ENCODE data around the gene ZNF385D. TPM values are rescaled to one million over a fixed set of nuclear protein-coding genes. Genes with fewer than 3 reads are reported as not detected.

The ZNF385D gene, protein sequence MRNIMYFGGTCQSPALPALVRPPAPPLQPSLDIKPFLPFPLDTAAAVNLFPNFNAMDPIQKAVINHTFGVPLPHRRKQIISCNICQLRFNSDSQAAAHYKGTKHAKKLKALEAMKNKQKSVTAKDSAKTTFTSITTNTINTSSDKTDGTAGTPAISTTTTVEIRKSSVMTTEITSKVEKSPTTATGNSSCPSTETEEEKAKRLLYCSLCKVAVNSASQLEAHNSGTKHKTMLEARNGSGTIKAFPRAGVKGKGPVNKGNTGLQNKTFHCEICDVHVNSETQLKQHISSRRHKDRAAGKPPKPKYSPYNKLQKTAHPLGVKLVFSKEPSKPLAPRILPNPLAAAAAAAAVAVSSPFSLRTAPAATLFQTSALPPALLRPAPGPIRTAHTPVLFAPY
- total RNA-seq, result under 0.01 and 0.43 TPM in 2 replicates

GRCh38 chr3:21750831-21751391 lies at the start of gene ZNF385D:
ZNF385D (minus strand) TSS chr3:21751210; CDS start chr3:21750916, 294 bp downstream.
- TF ChIP-seq CTCF (conservative IDR thresholded peaks at IDR 0.05; ENCODE audit: low read depth, low read length), result no peak
- DNase-seq (ENCODE audit: low read depth), result no peak
- peak within 1 kb of the TSS; percentile 72 for H3K4me3 ChIP-seq (ENCODE audit: low read depth, low read length)

- no peak overlapping the region for H3K4me3 ChIP-seq (ENCODE audit: low read depth, low read length)
- DNase-seq (ENCODE audit: low read depth), result no peak
- TF ChIP-seq CTCF (conservative IDR thresholded peaks at IDR 0.05; ENCODE audit: low read depth, low read length), result no peak
Observed at GRCh38 chr3:21798356-21799088, 47.5 kb upstream of the ZNF385D start.

GRCh38 chr3:21795921-21796320 lies 44.9 kb upstream of the ZNF385D start:
- no peak for TF ChIP-seq CTCF (conservative IDR thresholded peaks at IDR 0.05; ENCODE audit: low read depth, low read length)
- H3K4me3 ChIP-seq (ENCODE audit: low read depth, low read length), result no peak overlapping the region
- DNase-seq (ENCODE audit: low read depth), result no peak

DNA sequence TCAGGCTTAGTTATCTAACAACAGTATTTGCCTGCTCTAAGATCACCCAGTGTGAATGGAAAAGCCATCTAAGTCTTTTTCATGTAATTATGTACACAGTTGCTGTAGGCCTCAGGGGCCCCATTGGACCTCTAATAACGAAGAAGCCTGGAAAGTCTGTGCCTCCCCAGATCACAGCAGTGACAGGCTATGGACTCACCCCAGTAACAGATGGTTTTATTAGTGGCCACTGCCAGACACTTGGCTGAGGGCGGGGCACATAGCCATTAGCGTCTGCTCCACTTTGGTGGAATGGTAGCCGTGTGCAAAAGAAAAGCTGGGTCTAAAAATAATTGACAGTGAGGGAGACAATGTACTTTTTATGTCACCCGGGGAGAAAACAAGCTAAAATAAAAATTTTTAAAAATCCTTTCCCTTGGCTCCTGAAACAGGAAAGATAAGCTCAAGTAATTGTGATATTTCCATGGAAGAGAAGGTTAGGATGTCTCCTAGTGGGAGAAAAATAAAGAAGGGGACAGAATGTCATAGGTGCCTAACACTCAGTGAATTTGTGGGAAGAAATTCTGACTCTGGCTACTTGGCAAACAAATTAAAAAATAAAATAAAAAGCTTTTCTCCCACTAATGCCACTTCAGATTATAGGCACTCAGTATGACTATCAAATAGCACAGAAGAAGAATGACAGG lies 44.3 kb upstream of the ZNF385D start:
- H3K4me3 ChIP-seq (ENCODE audit: low read depth, low read length), result no peak overlapping the region
- TF ChIP-seq CTCF (conservative IDR thresholded peaks at IDR 0.05; ENCODE audit: low read depth, low read length), result no peak
- DNase-seq (ENCODE audit: low read depth), result no peak

GRCh38 chr3:21794291-21794690 lies 43.3 kb upstream of the ZNF385D start:
- TF ChIP-seq CTCF (conservative IDR thresholded peaks at IDR 0.05; ENCODE audit: low read depth, low read length), result no peak
- no peak overlapping the region for H3K4me3 ChIP-seq (ENCODE audit: low read depth, low read length)
- no peak for DNase-seq (ENCODE audit: low read depth)

DNA sequence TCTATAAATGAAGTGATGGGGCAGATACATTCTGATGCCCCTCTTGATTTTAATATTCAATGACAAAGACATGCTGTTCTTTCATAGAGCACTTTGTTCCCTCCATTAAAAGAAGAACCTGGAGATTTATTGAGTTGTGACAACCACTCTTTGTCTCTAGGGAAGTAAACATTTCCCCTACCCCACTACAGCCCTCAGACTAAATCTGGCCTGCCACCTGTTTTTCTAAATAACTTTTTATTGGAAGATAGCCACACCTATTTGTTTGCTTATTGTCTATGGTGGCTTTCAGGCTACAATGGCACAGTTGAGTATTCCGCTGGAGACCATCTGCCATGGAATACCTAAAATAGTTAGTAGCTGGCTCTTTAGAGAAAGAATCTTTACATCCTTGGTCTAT lies 41.2 kb upstream of the ZNF385D start:
- H3K4me3 ChIP-seq (ENCODE audit: low read depth, low read length), result no peak overlapping the region
- DNase-seq (ENCODE audit: low read depth), result no peak
- TF ChIP-seq CTCF (conservative IDR thresholded peaks at IDR 0.05; ENCODE audit: low read depth, low read length), result no peak
